Astrocyte (in vitro differentiated cells and primary cell): Measurements from ENCODE around the gene NUCB2.

Experiments used
- EZH2 ChIP-seq: IDR thresholded peaks from 2 replicates; pipeline ENCODE4 v1.6.1; 2012; ENCODE audit warnings: mild to moderate bottlenecking, low read length, inconsistent platforms; ENCODE audit not compliant: insufficient read depth
- TF ChIP-seq, protein P1 (sequence below): IDR thresholded peaks from 2 replicates; pipeline ENCODE4 v1.5.1; 2011; ENCODE audit warnings: low read depth, mild to moderate bottlenecking, inconsistent platforms, low read length, moderate library complexity; ENCODE audit not compliant: insufficient read depth

DNA sequence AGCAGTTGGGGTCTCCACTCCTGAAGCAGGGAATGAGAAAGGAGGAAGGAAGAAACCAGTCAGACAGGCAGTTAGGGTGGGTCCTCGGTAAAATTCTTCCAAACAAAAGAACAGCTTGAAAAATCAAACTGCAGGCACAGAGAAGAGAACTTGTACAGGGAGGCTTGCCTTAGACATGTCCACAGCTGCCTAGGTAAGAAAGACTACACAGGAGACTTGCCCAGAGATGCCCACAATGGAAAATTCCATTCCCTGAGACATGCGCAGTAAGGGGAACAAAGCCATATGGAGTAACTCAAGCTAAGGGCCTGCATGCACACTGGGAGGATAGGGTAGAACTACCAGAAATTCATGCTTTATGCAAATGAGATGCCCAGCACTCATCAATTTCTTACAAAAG lies 102.1 kb downstream of the NUCB2 start:
- TF ChIP-seq, protein P1, sequence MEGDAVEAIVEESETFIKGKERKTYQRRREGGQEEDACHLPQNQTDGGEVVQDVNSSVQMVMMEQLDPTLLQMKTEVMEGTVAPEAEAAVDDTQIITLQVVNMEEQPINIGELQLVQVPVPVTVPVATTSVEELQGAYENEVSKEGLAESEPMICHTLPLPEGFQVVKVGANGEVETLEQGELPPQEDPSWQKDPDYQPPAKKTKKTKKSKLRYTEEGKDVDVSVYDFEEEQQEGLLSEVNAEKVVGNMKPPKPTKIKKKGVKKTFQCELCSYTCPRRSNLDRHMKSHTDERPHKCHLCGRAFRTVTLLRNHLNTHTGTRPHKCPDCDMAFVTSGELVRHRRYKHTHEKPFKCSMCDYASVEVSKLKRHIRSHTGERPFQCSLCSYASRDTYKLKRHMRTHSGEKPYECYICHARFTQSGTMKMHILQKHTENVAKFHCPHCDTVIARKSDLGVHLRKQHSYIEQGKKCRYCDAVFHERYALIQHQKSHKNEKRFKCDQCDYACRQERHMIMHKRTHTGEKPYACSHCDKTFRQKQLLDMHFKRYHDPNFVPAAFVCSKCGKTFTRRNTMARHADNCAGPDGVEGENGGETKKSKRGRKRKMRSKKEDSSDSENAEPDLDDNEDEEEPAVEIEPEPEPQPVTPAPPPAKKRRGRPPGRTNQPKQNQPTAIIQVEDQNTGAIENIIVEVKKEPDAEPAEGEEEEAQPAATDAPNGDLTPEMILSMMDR = no peak
- no peak for TF ChIP-seq EZH2
